K562 (cell line): Measurements from ENCODE around the gene MAU2. TPM values are rescaled to one million over a fixed set of nuclear protein-coding genes. Genes with fewer than 3 reads are reported as not detected.
A peak's percentile ranks its signal among the peaks of the same experiment; 100 is the strongest.

ENCODE experiments used
- C11orf30 ChIP-seq: fragments of 450-650 bp; IDR thresholded peaks from 2 replicates; pipeline ENCODE4 v1.6.1; 2016; ENCODE audit warnings: low read depth, mild to moderate bottlenecking
- CREB1 ChIP-seq, 2 experiments: sonication (generic) in 1 of 2; formaldehyde crosslinking in 1 of 2; IDR thresholded peaks; 2 replicates each; pipeline versions ENCODE4 v1.6.1 to v1.8.0; 2012 to 2022; ENCODE audit warnings: inconsistent platforms in 1 of 2, mild to moderate bottlenecking in 1 of 2, missing genetic modification reagents in 1 of 2, moderate library complexity in 1 of 2
- DPF2 ChIP-seq: fragments of 450-650 bp; IDR thresholded peaks from 2 replicates; pipeline ENCODE4 v1.6.1; 2016
- EP400 ChIP-seq: fragments of 450-650 bp; IDR thresholded peaks from 2 replicates; pipeline ENCODE4 v1.6.1; 2017; ENCODE audit warnings: antibody characterized with exemption, mild to moderate bottlenecking, moderate library complexity
- ETV1 ChIP-seq: fragments of 450-650 bp; conservative IDR thresholded peaks from 2 replicates; pipeline ENCODE4 v1.6.1; 2016; ENCODE audit warnings: missing genetic modification characterization, control low read depth, low read depth, missing compliant biosample characterization
- GATAD2A ChIP-seq: fragments of 450-650 bp; IDR thresholded peaks from 2 replicates; pipeline ENCODE4 v1.6.1; 2017
- HDAC1 ChIP-seq, 2 experiments: fragments of 450-650 bp; IDR thresholded peaks; 2 replicates each; pipeline ENCODE4 v1.6.1; 2016 to 2017; ENCODE audit warnings: inconsistent platforms in 1 of 2, mild to moderate bottlenecking in 1 of 2, moderate library complexity in 1 of 2
- HSF4 ChIP-seq: fragments of 250-450 bp; sonication (Bioruptor Pico); IDR thresholded peaks from 2 replicates; pipeline ENCODE4 v2.1.2; 2022; ENCODE audit warnings: mild to moderate bottlenecking, moderate library complexity, borderline replicate concordance
- JUND ChIP-seq, 2 experiments: IDR thresholded peaks; 2 replicates in 1 of 2; 3 replicates in 1 of 2; pipeline ENCODE4 v1.6.1; 2011; ENCODE audit warnings: borderline replicate concordance in 2 of 2, low read depth in 2 of 2, low read length in 2 of 2, improper control_type of control experiment in 1 of 2, missing biosample characterization in 1 of 2, missing genetic modification characterization in 1 of 2, missing genetic modification reagents in 1 of 2
- KLF16 ChIP-seq: IDR thresholded peaks from 2 replicates; pipeline ENCODE4 v1.6.1; 2016; ENCODE audit warnings: antibody characterized with exemption
- MCM5 ChIP-seq: fragments of 450-650 bp; IDR thresholded peaks from 2 replicates; pipeline ENCODE4 v1.6.1; 2016; ENCODE audit warnings: low read depth
- TAL1 ChIP-seq: fragments of 450-650 bp; IDR thresholded peaks from 2 replicates; pipeline ENCODE4 v1.6.1; 2016; ENCODE audit warnings: mild to moderate bottlenecking
- ZNF124 ChIP-seq: sonication (generic); formaldehyde crosslinking; IDR thresholded peaks from 2 replicates; pipeline ENCODE4 v1.8.1; 2022; ENCODE audit warnings: missing genetic modification reagents
- polyA plus RNA-seq, 8 experiments: library from polyadenylated mRNA; depleted of rRNA in 4 of 8; stranded (reverse) in 5 of 8; unstranded in 3 of 8; fragments of >200 nt; fragmentation: Nextera tagmentation in 2 of 8; fragmentation: Illumina TruSeq in 1 of 8; extraction: Ambion mirVana in 2 of 8; extraction: Trizol in 1 of 8; gene quantifications; 2 replicates each; pipeline versions ENCODE4 v1.2.1 to v1.2.3, GENCODE V29; 2011 to 2014; ENCODE audit warnings: inconsistent platforms in 1 of 8, missing spikeins in 1 of 8
- total RNA-seq, 7 experiments: library from RNA; depleted of rRNA in 6 of 7; stranded (reverse); fragments of >200 nt in 6 of 7; fragmentation: Illumina TruSeq in 2 of 7; extraction: Trizol in 2 of 7; gene quantifications; 2 replicates each; pipeline versions ENCODE4 v1.2.1 to v1.2.3, GENCODE V29; 2011 to 2021; ENCODE audit warnings: low replicate concordance in 1 of 7
- TF ChIP-seq, protein P1 (sequence below), 2 experiments: fragments of 450-650 bp; conservative IDR thresholded peaks; 2 replicates each; pipeline ENCODE4 v1.6.1; 2017; ENCODE audit warnings: mild to moderate bottlenecking in 2 of 2, moderate library complexity in 2 of 2
- TF ChIP-seq, protein P2 (sequence below): fragments of 200-800 bp; sonication (Bioruptor generic); IDR thresholded peaks from 2 replicates; pipeline ENCODE4 v1.6.1; 2017; ENCODE audit warnings: missing genetic modification characterization, missing compliant biosample characterization
- TF ChIP-seq, protein P3 (sequence below): fragments of 450-650 bp; IDR thresholded peaks from 2 replicates; pipeline ENCODE4 v1.6.1; 2017; ENCODE audit warnings: antibody characterized with exemption, mild to moderate bottlenecking

MAU2 gene
- total and polyA plus RNA-seq, 9 of the 15 experiments (the other 6 are each of a cell fraction or from before 2014, with no cell fraction given), result 1.2 to 48.1 (median 19.4) TPM

DNA sequence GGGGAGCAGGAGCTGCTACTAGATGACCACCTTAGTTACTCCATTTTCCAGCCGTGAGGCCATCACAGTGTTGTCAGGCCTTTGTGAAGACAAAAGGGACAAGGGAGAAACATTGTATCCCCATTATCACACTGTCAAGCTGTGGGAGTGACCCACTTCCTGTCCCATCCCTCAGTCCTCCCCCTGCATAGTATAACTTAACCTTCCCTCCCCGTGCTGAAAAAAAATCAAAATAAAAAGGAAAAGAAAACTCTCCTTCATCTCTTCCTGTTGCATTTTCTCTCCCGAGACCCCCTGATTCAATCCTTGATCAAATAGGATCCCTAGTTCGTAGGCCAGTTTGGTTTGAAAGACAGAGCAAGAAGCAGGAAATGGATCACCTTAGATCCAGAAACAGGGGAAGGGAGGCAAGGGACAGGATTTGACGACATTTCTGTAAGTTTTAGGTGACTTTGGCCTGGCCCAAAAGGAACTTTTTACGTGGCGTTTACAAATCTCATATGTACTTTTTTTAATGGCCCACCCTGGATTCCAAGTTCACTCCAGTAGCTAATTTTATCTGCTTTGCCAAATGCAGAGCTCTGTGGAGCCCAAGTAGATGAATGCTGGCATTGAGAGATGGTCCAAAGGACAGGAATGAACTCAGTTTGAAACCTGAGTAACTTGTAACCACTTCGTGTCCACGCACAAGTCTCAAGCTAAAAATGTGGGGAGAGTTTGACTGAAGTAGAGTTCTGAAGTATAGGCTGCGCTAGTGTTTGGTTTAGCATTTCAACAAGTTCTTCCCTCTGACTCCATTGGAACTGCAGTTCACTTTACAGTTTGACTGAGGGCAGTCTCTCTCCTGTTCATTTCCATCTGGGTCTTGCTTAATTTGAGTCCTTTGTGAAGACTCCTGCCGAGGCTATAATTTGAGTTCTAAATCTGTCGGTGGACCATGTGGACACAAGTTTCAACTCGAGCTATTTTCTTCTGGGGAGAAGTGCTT, 68.2 kb downstream of the MAU2 start (continued):
- no peak for TF ChIP-seq HSF4 (CRISPR knock-in tag)
- TF ChIP-seq JUND (IDR thresholded peaks at IDR 0.05; ENCODE audit: borderline replicate concordance, low read depth, low read length), result 0 out of 2 replicates have a peak, but pooled peaks have one; percentile 3
- TF ChIP-seq JUND (tag; IDR thresholded peaks at IDR 0.05; ENCODE audit: borderline replicate concordance, low read depth, low read length), result peak; percentile 21; the same call in 1 of the 3 replicates
- TF ChIP-seq ZNF124, result no peak
- TF ChIP-seq GATAD2A, result peak; percentile 64; the same call in 1 of the 2 replicates
- TF ChIP-seq DPF2, result peak; percentile 67; the same call in 1 of the 2 replicates
- TF ChIP-seq, protein P1, sequence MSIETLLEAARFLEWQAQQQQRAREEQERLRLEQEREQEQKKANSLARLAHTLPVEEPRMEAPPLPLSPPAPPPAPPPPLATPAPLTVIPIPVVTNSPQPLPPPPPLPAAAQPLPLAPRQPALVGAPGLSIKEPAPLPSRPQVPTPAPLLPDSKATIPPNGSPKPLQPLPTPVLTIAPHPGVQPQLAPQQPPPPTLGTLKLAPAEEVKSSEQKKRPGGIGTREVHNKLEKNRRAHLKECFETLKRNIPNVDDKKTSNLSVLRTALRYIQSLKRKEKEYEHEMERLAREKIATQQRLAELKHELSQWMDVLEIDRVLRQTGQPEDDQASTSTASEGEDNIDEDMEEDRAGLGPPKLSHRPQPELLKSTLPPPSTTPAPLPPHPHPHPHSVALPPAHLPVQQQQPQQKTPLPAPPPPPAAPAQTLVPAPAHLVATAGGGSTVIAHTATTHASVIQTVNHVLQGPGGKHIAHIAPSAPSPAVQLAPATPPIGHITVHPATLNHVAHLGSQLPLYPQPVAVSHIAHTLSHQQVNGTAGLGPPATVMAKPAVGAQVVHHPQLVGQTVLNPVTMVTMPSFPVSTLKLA (conservative IDR thresholded peaks at IDR 0.05), result 0 out of 4 replicates have a peak, but pooled peaks have one; percentile 22 to 36
- TF ChIP-seq C11orf30, result peak; percentile 73
- no peak for TF ChIP-seq CREB1 (IDR thresholded peaks at IDR 0.05)
- TF ChIP-seq CREB1 (CRISPR knock-in tag; IDR thresholded peaks at IDR 0.05), result peak; percentile 23; the same call in 1 of the 2 replicates
- peak; percentile 86 for TF ChIP-seq ETV1 (tag)
- 0 out of 2 replicates have a peak, but pooled peaks have one; percentile 40 for TF ChIP-seq EP400
- TF ChIP-seq, protein P2, sequence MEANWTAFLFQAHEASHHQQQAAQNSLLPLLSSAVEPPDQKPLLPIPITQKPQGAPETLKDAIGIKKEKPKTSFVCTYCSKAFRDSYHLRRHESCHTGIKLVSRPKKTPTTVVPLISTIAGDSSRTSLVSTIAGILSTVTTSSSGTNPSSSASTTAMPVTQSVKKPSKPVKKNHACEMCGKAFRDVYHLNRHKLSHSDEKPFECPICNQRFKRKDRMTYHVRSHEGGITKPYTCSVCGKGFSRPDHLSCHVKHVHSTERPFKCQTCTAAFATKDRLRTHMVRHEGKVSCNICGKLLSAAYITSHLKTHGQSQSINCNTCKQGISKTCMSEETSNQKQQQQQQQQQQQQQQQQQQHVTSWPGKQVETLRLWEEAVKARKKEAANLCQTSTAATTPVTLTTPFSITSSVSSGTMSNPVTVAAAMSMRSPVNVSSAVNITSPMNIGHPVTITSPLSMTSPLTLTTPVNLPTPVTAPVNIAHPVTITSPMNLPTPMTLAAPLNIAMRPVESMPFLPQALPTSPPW, result peak; percentile 56; the same call in 1 of the 2 replicates
- TF ChIP-seq MCM5, result no peak
- TF ChIP-seq HDAC1 (IDR thresholded peaks at IDR 0.05), result peak in 1 of 2 experiments; percentile 32; a peak in 1 of 4 replicates
- TF ChIP-seq, protein P3, sequence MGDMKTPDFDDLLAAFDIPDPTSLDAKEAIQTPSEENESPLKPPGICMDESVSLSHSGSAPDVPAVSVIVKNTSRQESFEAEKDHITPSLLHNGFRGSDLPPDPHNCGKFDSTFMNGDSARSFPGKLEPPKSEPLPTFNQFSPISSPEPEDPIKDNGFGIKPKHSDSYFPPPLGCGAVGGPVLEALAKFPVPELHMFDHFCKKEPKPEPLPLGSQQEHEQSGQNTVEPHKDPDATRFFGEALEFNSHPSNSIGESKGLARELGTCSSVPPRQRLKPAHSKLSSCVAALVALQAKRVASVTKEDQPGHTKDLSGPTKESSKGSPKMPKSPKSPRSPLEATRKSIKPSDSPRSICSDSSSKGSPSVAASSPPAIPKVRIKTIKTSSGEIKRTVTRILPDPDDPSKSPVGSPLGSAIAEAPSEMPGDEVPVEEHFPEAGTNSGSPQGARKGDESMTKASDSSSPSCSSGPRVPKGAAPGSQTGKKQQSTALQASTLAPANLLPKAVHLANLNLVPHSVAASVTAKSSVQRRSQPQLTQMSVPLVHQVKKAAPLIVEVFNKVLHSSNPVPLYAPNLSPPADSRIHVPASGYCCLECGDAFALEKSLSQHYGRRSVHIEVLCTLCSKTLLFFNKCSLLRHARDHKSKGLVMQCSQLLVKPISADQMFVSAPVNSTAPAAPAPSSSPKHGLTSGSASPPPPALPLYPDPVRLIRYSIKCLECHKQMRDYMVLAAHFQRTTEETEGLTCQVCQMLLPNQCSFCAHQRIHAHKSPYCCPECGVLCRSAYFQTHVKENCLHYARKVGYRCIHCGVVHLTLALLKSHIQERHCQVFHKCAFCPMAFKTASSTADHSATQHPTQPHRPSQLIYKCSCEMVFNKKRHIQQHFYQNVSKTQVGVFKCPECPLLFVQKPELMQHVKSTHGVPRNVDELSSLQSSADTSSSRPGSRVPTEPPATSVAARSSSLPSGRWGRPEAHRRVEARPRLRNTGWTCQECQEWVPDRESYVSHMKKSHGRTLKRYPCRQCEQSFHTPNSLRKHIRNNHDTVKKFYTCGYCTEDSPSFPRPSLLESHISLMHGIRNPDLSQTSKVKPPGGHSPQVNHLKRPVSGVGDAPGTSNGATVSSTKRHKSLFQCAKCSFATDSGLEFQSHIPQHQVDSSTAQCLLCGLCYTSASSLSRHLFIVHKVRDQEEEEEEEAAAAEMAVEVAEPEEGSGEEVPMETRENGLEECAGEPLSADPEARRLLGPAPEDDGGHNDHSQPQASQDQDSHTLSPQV, result peak; percentile 72
- TF ChIP-seq TAL1, result peak; percentile 22; the same call in 1 of the 2 replicates
- TF ChIP-seq KLF16, result peak; percentile 37; the same call in 1 of the 2 replicates
